GM23248 (cell line): ENCODE measurements around the gene MBD4.

Experiments used
- EZH2 ChIP-seq: fragments of 200-600 bp; sonication (generic); IDR thresholded peaks from 2 replicates; pipeline ENCODE4 v1.6.1; 2018; ENCODE audit warnings: antibody characterized with exemption, mild to moderate bottlenecking; ENCODE audit not compliant: insufficient read depth, poor library complexity, severe bottlenecking
- EZH2phosphoT487 ChIP-seq: fragments of 200-600 bp; sonication (generic); IDR thresholded peaks from 2 replicates; pipeline ENCODE4 v1.6.1; 2018; ENCODE audit warnings: antibody characterized with exemption, moderate library complexity, mild to moderate bottlenecking, low read depth; ENCODE audit not compliant: insufficient read depth

DNA sequence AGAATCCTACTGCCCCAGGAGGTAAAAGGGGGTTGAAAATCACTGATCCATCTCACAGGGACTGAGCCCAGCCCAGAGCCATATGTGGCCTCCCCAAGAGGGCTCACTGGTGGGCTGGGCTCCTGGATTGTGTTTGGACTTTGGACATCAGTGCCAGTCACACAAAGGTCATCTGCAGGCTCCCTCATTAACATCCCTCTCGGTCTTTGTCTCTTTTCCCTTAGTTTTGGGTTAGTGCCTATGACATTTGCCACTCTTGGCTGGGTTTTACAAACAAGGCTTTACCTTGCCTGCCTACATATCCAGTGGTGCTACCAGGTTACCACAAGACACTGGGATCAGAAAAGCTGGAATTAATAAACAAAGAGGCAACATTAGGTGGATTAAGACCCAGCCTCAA is 28.2 kb upstream of the MBD4 start:
- no peak for TF ChIP-seq EZH2
- TF ChIP-seq EZH2phosphoT487 = no peak
